A549 (cell line): ENCODE measurements around the gene PFKM.

Experiments
- HOXA7 ChIP-seq: fragments of 250-450 bp; sonication (Bioruptor Pico); IDR thresholded peaks from 2 replicates; pipeline ENCODE4 v1.5.0; 2020; ENCODE audit warnings: mild to moderate bottlenecking, moderate library complexity
- POLR2A ChIP-seq: IDR thresholded peaks from 2 replicates; pipeline ENCODE4 v1.6.1; 2012; ENCODE audit warnings: mild to moderate bottlenecking, low read length
- RARB ChIP-seq: fragments of 250-450 bp; sonication (Bioruptor Pico); IDR thresholded peaks from 2 replicates; pipeline ENCODE4 v1.8.0; 2021; ENCODE audit warnings: mild to moderate bottlenecking, moderate library complexity
- TF ChIP-seq, protein P1 (sequence below): fragments of >200 bp; sonication (Bioruptor Twin); formaldehyde crosslinking; IDR thresholded peaks from 3 replicates; pipeline ENCODE4 v1.5.1; 2016

DNA sequence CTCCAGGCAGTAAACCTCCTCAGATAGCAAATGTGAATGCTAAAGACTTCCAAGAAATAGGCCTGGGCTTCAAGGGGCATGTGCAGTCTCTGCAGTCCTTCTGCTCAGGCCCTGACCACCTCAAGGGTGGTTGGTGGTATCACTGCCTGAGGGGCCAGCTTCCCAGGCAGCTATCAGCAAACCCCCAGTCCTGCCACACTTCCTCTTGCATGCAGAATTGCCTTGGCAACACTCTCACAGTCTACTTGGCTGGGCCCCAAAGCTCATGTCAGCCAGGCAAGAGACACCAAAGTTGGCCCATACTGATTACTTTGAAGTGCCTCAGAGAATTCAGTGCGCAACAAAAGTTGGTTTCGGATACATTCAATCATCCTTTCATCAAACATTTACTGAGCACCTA lies 41.6 kb downstream of the PFKM start:
- TF ChIP-seq RARB (CRISPR knock-in tag): no peak
- TF ChIP-seq, protein P1, sequence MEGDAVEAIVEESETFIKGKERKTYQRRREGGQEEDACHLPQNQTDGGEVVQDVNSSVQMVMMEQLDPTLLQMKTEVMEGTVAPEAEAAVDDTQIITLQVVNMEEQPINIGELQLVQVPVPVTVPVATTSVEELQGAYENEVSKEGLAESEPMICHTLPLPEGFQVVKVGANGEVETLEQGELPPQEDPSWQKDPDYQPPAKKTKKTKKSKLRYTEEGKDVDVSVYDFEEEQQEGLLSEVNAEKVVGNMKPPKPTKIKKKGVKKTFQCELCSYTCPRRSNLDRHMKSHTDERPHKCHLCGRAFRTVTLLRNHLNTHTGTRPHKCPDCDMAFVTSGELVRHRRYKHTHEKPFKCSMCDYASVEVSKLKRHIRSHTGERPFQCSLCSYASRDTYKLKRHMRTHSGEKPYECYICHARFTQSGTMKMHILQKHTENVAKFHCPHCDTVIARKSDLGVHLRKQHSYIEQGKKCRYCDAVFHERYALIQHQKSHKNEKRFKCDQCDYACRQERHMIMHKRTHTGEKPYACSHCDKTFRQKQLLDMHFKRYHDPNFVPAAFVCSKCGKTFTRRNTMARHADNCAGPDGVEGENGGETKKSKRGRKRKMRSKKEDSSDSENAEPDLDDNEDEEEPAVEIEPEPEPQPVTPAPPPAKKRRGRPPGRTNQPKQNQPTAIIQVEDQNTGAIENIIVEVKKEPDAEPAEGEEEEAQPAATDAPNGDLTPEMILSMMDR: no peak
- no peak for TF ChIP-seq HOXA7 (CRISPR knock-in tag)
- TF ChIP-seq POLR2A: no peak
